SU-DHL-6 (cell line): ENCODE measurements around the gene B3GAT1.

ENCODE experiments used
- CTCF ChIP-seq: fragments of 200-600 bp; sonication (generic); IDR thresholded peaks from one replicate; pipeline ENCODE4 v1.5.1; 2017; ENCODE audit warnings: antibody characterized with exemption, mild to moderate bottlenecking, low read length, moderate library complexity; ENCODE audit not compliant: insufficient read depth, poor library complexity, severe bottlenecking
- EZH2phosphoT487 ChIP-seq: fragments of 200-600 bp; sonication (generic), shearing (Covaris generic); conservative IDR thresholded peaks from 2 replicates; pipeline ENCODE4 v1.6.1; 2018; ENCODE audit warnings: mild to moderate bottlenecking, antibody characterized with exemption, low read length, moderate library complexity, mixed read lengths

GRCh38 chr11:134340354-134340964, 71.6 kb downstream of the B3GAT1 start:
- no peak for TF ChIP-seq CTCF
- TF ChIP-seq EZH2phosphoT487 = no peak
